Activated naive CD8-positive, alpha-beta T cell (primary cell): ENCODE data around the gene TENM3.

Experiments used
- H3K27ac Mint-ChIP-seq: one replicate; pipeline ENCODE4 v1.8.0; 2021; ENCODE audit warnings: mixed read lengths
- H3K27me3 Mint-ChIP-seq: one replicate; pipeline ENCODE4 v1.8.0; 2021; ENCODE audit warnings: mixed read lengths
- H3K36me3 Mint-ChIP-seq: one replicate; pipeline ENCODE4 v1.8.0; 2021; ENCODE audit warnings: mixed read lengths
- H3K4me1 Mint-ChIP-seq: one replicate; pipeline ENCODE4 v1.8.0; 2021; ENCODE audit warnings: low read depth, mixed read lengths
- H3K4me3 Mint-ChIP-seq: one replicate; pipeline ENCODE4 v1.8.0; 2021; ENCODE audit warnings: mild to moderate bottlenecking, mixed read lengths
- H3K9me3 Mint-ChIP-seq: one replicate; pipeline ENCODE4 v1.8.0; 2021; ENCODE audit warnings: low read depth, mixed read lengths

The TENM3 gene

DNA sequence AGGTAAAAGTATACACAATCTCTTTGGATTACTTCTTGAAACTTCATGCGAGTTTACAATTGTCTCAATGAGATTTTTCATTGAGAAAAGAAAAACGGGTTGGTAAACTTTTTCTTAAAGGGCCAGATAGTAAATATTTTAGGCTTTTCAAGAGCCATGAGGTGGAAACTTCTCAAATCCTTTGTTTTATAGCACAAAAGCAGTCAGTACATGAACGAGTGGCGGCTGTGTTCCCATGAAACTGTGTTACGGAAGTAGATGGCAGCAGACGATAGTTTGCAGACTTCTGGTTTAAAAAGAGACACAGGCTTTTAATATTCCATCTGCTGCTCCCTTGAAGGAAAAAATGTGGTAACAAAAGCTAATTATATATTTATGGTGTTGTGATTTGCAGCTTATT is 332.0 kb downstream of the TENM3 start:
- no peaks in the 10 kb centered on the region for H3K36me3 Mint-ChIP-seq
- H3K27ac Mint-ChIP-seq: no peak overlapping the region
- no peaks in the 10 kb centered on the region for H3K9me3 Mint-ChIP-seq
- H3K4me3 Mint-ChIP-seq: no peak overlapping the region
- no peaks in the 10 kb centered on the region for H3K4me1 Mint-ChIP-seq
- peaks cover 3% of the 10 kb centered on the region for H3K27me3 Mint-ChIP-seq

GRCh38 chr4:182576601-182577289 is 333.5 kb downstream of the TENM3 start:
- Mint-ChIP-seq H3K36me3 (no peaks in the 10 kb centered on the region), H3K27me3 (peaks cover 3% of the 10 kb centered on the region), H3K27ac (no peak overlapping the region), H3K9me3 (no peaks in the 10 kb centered on the region), H3K4me3 (no peak overlapping the region), H3K4me1 (no peaks in the 10 kb centered on the region)

DNA sequence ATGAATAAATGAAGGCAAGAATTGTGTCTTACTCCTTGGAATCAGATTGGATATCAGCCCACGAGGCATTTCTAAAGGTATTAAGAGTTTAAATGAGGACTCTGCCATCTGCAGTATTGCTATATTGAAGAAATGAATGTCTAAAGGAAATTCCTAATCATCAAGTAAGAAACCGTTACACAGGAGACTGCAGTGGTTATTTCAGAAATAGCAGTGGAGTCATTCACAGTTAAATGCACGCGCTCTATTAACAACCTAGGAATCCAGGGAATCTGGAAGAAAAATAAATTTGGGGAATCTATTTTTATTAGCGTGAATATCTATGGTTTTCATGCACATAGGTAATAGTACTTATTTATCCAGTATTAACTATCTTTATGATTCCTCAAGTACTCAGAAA is 334.2 kb downstream of the TENM3 start:
- no peaks in the 10 kb centered on the region for H3K36me3 Mint-ChIP-seq
- H3K4me1 Mint-ChIP-seq: no peaks in the 10 kb centered on the region
- no peak overlapping the region for H3K4me3 Mint-ChIP-seq
- H3K27ac Mint-ChIP-seq: no peak overlapping the region
- peaks cover 7% of the 10 kb centered on the region for H3K27me3 Mint-ChIP-seq
- H3K9me3 Mint-ChIP-seq: no peaks in the 10 kb centered on the region

- H3K4me3 Mint-ChIP-seq: no peak overlapping the region
- no peaks in the 10 kb centered on the region for H3K9me3 Mint-ChIP-seq
- no peaks in the 10 kb centered on the region for H3K36me3 Mint-ChIP-seq
- H3K27me3 Mint-ChIP-seq: peaks cover 7% of the 10 kb centered on the region
- no peak overlapping the region for H3K27ac Mint-ChIP-seq
- H3K4me1 Mint-ChIP-seq: no peaks in the 10 kb centered on the region
Observed at GRCh38 chr4:182578402-182578801, 335.2 kb downstream of the TENM3 start.

- no peak overlapping the region for H3K27ac Mint-ChIP-seq
- no peaks in the 10 kb centered on the region for H3K9me3 Mint-ChIP-seq
- no peaks in the 10 kb centered on the region for H3K36me3 Mint-ChIP-seq
- peaks cover 4% of the 10 kb centered on the region for H3K27me3 Mint-ChIP-seq
- no peaks in the 10 kb centered on the region for H3K4me1 Mint-ChIP-seq
- no peak overlapping the region for H3K4me3 Mint-ChIP-seq
Observed at GRCh38 chr4:182582245-182582644, 339.0 kb downstream of the TENM3 start.

- no peaks in the 10 kb centered on the region for H3K4me1 Mint-ChIP-seq
- no peaks in the 10 kb centered on the region for H3K36me3 Mint-ChIP-seq
- no peaks in the 10 kb centered on the region for H3K9me3 Mint-ChIP-seq
- H3K4me3 Mint-ChIP-seq: no peak overlapping the region
- H3K27ac Mint-ChIP-seq: no peak overlapping the region
- H3K27me3 Mint-ChIP-seq: peaks cover 4% of the 10 kb centered on the region
Observed at GRCh38 chr4:182583703-182584415, 340.7 kb downstream of the TENM3 start.

- no peak overlapping the region for H3K4me3 Mint-ChIP-seq
Observed at GRCh38 chr4:182585321-182585720, 342.1 kb downstream of the TENM3 start.

GRCh38 chr4:182589100-182589499 is 345.9 kb downstream of the TENM3 start:
- H3K9me3 Mint-ChIP-seq: peaks cover 3% of the 10 kb centered on the region
- peaks cover 3% of the 10 kb centered on the region for H3K27me3 Mint-ChIP-seq
- H3K36me3 Mint-ChIP-seq: no peaks in the 10 kb centered on the region
- H3K27ac Mint-ChIP-seq: no peak overlapping the region
- H3K4me3 Mint-ChIP-seq: no peak overlapping the region
- no peaks in the 10 kb centered on the region for H3K4me1 Mint-ChIP-seq

More at GRCh38 chr4:182585321-182585720, 342.1 kb downstream of the TENM3 start:
- no peak overlapping the region for H3K27ac Mint-ChIP-seq
- H3K36me3 Mint-ChIP-seq: no peaks in the 10 kb centered on the region
- H3K27me3 Mint-ChIP-seq: peaks cover 4% of the 10 kb centered on the region
- no peaks in the 10 kb centered on the region for H3K4me1 Mint-ChIP-seq
- no peaks in the 10 kb centered on the region for H3K9me3 Mint-ChIP-seq

- H3K27ac Mint-ChIP-seq: no peak overlapping the region
- H3K4me1 Mint-ChIP-seq: no peaks in the 10 kb centered on the region
- H3K36me3 Mint-ChIP-seq: no peaks in the 10 kb centered on the region
- H3K4me3 Mint-ChIP-seq: no peak overlapping the region
- H3K9me3 Mint-ChIP-seq: peaks cover 3% of the 10 kb centered on the region
- H3K27me3 Mint-ChIP-seq: peaks cover 3% of the 10 kb centered on the region
Observed at GRCh38 chr4:182593402-182593801, 350.2 kb downstream of the TENM3 start.

DNA sequence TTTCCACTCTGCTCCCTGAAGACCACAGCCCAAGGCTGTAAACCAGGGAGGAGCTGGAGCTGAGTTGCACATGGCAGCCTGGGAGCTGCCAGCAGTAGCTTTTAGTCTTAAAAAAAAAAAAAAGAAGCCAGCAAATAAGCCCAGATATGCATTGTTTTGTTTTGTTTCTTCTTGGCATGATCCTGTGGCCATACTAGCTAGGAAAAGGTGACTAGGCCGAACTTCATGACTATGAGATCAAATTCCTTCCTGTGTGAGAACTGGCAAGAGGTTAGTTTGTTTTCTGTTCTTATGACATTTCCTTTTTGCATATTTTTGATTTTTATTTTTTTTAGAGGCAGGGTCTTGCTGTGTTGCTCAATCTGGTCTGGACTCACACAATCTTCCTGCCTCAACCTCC is 350.7 kb downstream of the TENM3 start:
- Mint-ChIP-seq H3K4me1 (no peaks in the 10 kb centered on the region), H3K4me3 (no peak overlapping the region), H3K36me3 (no peaks in the 10 kb centered on the region), H3K9me3 (peaks cover 3% of the 10 kb centered on the region), H3K27me3 (peaks cover 3% of the 10 kb centered on the region), H3K27ac (no peak overlapping the region)

DNA sequence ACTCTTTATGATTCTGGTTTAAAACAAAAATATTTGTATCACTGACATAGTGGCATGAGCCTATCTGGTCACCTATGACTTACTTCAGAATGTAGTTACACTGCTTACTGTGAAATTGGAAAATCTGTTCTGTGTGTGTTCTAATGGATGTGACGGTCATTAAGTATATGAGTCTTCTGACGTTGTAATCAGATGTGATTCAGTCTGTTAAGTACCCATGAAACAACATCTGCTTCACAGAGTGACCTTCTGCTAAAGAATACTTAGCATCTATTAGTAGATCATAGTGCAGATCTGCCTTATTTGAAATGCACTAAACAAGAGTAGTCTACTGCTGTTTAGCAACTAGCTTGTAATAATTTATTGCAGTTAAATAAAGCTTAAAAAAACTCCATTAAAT is 356.9 kb downstream of the TENM3 start:
- Mint-ChIP-seq H3K4me1 (no peaks in the 10 kb centered on the region), H3K9me3 (no peaks in the 10 kb centered on the region), H3K4me3 (no peak overlapping the region), H3K27me3 (no peaks in the 10 kb centered on the region), H3K27ac (no peak overlapping the region), H3K36me3 (no peaks in the 10 kb centered on the region)

DNA sequence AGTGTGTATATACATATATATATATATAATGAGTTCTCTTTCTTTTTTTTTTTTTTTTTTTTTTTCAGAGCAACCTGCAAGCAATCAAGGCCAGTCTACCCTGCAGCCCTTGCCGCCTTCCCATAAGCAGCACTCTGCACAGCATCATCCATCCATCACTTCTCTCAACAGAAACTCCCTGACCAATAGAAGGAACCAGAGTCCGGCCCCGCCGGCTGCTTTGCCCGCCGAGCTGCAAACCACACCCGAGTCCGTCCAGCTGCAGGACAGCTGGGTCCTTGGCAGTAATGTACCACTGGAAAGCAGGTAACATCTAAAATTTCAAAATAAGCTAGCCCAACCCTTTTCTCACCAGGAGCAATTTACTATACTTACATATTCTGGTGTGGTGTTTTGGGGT is 357.7 kb downstream of the TENM3 start:
- no peaks in the 10 kb centered on the region for H3K4me1 Mint-ChIP-seq
- no peaks in the 10 kb centered on the region for H3K9me3 Mint-ChIP-seq
- H3K27me3 Mint-ChIP-seq: no peaks in the 10 kb centered on the region
- H3K27ac Mint-ChIP-seq: no peak overlapping the region
- H3K36me3 Mint-ChIP-seq: no peaks in the 10 kb centered on the region
- H3K4me3 Mint-ChIP-seq: no peak overlapping the region

GRCh38 chr4:182604161-182604622 is 361.0 kb downstream of the TENM3 start:
- Mint-ChIP-seq H3K27me3 (no peaks in the 10 kb centered on the region), H3K9me3 (no peaks in the 10 kb centered on the region), H3K4me3 (no peak overlapping the region), H3K27ac (no peak overlapping the region), H3K4me1 (no peaks in the 10 kb centered on the region), H3K36me3 (no peaks in the 10 kb centered on the region)

- Mint-ChIP-seq H3K27ac (no peak overlapping the region), H3K36me3 (no peaks in the 10 kb centered on the region), H3K27me3 (no peaks in the 10 kb centered on the region), H3K4me3 (no peak overlapping the region), H3K9me3 (no peaks in the 10 kb centered on the region), H3K4me1 (no peaks in the 10 kb centered on the region)
Observed at GRCh38 chr4:182604953-182605352, 361.8 kb downstream of the TENM3 start.

- peaks cover 2% of the 10 kb centered on the region for H3K27me3 Mint-ChIP-seq
- H3K4me3 Mint-ChIP-seq: no peak overlapping the region
- no peaks in the 10 kb centered on the region for H3K36me3 Mint-ChIP-seq
- no peak overlapping the region for H3K27ac Mint-ChIP-seq
- no peaks in the 10 kb centered on the region for H3K9me3 Mint-ChIP-seq
- no peaks in the 10 kb centered on the region for H3K4me1 Mint-ChIP-seq
Observed at GRCh38 chr4:182608525-182608924, 365.3 kb downstream of the TENM3 start.

GRCh38 chr4:182616476-182616875 is 373.3 kb downstream of the TENM3 start:
- H3K4me3 Mint-ChIP-seq: no peak overlapping the region
- H3K4me1 Mint-ChIP-seq: no peaks in the 10 kb centered on the region
- no peaks in the 10 kb centered on the region for H3K36me3 Mint-ChIP-seq
- no peaks in the 10 kb centered on the region for H3K9me3 Mint-ChIP-seq
- no peak overlapping the region for H3K27ac Mint-ChIP-seq
- peaks cover 5% of the 10 kb centered on the region for H3K27me3 Mint-ChIP-seq
